Putamen (tissue), 1 donor: ENCODE measurements around the gene DYNLL1.
"Not testable (repeated sequence)": the region's sequence is repeated elsewhere in the genome, so short reads cannot be mapped to it uniquely, and the experiment has no call there.

Experiments
- DNase-seq: peaks from one replicate; pipeline ENCODE4 v3.0.0-alpha.2; 2016; ENCODE audit warnings: low spot score

DYNLL1 gene

DNA sequence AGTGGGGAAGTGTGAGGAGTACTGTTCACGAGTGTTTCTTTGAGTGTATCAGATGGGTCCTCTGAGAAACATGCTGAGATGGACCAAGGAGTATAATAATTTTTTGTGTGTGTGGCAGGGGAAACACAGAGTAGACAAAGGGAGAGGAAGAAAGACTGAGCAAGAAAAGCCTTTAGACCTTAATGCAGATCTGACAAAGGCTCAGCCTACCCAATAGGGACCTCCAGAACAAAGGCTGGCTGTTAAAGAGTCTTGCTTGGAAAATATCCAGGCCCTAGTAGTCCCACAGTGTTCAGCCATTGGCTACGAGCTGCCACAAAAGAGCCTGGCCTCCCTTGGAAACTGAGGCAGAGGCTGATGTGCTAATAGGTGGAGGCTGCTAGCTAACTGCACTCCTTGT, 19.6 kb downstream of the DYNLL1 start:
- DNase-seq: peak; percentile 76

DNA sequence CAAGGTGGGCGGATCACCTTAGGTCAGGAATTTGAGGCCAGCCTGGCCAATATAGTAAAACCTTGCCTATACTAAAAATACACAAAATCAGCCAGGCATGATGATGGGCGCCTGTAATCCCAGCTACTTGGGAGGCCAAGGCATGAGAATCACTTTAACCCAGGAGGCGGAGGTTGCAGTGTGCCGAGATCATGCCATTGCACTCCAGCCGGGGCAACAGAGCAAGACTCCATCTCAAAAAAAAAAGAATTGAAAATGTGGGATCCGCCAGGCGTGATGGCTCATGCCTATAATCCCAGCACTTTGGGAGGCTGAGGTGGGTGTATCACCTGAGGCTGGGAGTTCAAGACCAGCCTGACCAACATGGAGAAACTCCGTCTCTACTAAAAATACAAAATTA, 23.4 kb downstream of the DYNLL1 start:
- not testable (repeated sequence) for DNase-seq

DNA sequence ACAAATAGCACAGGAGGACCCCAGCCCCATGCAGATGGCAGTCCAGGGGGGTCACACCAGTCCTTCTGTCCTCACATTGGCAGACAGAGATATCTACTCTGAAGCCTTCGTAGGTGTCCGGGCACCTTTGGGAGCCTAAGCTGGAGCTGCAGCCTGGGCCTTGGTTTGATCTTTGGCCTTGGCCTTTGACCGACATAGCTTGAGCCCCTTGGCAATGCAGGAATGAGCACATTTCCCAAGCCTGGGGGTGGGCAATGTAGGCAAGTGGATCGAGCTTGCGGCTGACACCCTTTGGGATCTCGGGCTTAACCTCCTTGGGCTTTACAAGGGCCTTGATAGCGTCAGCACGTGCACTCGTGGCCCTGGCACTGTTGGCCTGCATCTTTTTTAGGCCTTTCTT, 26.7 kb downstream of the DYNLL1 start:
- DNase-seq: no peak

DNA sequence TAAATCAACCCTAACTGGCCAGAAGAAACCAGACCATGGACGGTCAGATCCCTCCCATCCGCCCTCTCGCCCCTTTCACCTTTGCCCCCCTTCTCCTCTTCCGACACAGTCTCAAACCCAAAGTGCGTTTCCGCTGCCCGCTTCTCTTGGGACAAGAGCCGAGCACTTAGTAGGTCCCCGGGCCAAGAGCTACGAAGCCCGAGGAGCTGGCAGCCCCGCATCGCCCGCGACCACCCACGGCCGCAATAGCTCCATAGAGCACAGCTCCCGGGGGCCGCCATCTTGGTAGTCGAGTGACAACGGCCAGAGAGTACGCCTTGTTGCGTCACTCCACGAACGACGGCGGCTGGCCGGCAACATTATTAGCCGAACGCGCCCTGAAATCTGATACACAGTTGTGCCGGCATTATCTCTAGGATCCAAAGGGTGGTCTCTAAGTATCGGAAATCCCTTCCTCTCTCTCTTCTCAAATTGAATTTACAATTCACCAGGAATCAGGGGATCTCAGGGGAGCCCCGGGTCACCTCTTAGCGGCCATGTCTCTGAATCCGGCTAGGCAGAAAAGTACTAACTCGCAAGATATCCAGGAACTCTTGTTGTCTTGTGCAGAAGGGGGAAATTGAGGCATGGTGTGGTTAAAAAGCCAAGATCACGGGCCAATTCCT, 33.1 kb downstream of the DYNLL1 start, which contains the start of gene COQ5:
Gene COQ5 (minus strand): TSS at position 298 of the 665 bp plus-strand sequence. CDS start 17 bp downstream, at position 281.
- DNase-seq: peak; percentile 91

DNA sequence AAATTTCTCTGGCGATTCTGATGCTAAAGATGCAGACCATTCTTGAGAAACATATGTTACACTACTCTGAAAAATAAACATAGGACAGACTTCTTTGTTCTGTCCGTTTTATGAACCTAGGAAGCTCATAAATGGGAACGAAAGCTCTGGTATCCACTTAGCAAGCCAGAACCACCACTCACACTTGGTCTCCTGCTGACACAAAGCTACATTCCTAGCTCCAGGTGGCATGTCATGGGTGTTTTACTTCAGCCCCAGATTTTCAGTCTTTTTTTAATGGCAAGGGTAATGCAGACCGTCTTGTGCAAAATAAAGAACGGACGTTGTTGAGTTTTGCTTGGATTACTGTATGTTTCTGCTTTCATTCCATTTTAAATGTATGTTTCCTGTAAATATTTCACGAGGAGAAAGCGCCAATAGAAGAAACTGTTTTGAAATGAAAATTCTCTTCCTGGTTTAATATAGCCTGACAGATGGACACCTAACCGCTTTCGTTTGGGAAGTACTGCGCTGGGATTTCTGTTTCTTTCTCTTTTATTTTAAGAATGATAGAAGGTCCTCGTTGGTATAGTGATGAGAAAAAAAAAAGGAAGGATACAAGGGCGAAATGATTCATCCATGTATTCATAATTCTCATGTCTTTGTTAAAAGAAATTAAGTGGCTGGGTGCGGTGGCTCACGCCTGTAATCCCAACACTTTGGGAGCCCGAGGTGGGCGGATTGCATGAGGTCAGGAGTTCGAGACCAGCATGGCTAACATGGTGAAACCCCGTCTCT, 33.9 kb downstream of the DYNLL1 start:
- DNase-seq: no peak

DNA sequence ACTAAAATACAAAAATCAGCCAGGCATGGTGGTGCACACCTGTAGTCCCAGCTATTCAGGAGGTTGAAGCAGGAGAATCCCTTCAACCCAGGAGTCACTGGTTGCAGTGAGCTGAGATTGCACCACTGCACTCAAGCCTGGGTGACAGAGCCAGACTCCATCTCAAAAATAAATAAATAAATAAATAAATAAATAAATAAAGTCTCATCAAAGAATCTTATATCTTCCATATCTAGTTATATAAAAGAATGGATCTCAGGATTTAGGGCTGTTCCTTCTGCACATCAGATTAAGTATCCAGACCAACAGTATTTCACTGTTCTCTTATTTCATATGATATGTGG, 34.5 kb downstream of the DYNLL1 start:
- not testable (repeated sequence) for DNase-seq

DNA sequence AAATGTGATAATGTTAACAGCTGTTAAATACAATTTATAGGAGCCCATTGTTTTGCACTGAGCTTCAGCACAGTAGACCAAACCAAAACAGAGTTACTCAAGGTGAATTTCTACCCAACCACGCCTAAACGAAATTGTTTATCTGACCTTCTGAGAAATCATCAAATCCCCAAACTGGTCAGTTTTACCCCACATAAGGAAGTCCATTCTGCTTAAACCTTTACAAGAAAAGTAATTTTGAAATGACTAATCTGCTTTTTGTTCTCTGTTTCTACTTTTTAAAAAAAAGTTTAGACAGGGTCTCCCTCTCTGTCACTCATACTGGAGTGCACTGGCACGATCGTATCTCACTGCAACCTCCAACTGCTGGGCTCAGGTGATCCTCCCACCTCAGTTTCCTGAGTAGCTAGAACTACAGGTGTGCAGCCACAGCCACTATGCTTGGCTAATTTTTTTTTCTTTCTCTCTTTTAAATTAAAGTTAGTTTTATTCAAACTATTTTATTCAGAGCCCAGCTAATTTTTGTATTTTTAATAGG, 36.9 kb downstream of the DYNLL1 start:
- no peak for DNase-seq

DNA sequence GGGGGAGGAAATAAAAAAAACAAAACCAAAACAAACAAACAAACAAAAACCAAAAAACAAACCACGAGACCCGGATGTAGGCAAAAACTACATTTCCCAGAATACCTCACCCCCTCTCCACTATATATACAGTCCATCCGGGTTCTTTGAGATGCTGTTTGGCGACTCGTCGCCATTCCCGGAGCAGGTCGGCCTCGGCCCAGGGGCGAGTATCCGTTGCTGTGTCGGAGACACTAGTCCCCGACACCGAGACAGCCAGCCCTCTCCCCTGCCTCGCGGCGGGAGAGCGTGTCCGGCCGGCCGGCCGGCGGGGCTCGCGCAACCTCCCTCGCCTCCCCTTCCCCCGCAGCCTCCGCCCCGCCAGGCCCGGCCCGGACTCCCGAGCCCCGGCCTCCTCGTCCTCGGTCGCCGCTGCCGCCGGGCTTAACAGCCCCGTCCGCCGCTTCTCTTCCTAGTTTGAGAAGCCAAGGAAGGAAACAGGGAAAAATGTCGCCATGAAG, 38.3 kb downstream of the DYNLL1 start, which contains the start of gene RNF10:
Gene RNF10 (plus strand): TSS at position 154 of the 500 bp plus-strand sequence. CDS start 456 bp downstream, outside the sequence.
- peak; percentile 84 for DNase-seq

DNA sequence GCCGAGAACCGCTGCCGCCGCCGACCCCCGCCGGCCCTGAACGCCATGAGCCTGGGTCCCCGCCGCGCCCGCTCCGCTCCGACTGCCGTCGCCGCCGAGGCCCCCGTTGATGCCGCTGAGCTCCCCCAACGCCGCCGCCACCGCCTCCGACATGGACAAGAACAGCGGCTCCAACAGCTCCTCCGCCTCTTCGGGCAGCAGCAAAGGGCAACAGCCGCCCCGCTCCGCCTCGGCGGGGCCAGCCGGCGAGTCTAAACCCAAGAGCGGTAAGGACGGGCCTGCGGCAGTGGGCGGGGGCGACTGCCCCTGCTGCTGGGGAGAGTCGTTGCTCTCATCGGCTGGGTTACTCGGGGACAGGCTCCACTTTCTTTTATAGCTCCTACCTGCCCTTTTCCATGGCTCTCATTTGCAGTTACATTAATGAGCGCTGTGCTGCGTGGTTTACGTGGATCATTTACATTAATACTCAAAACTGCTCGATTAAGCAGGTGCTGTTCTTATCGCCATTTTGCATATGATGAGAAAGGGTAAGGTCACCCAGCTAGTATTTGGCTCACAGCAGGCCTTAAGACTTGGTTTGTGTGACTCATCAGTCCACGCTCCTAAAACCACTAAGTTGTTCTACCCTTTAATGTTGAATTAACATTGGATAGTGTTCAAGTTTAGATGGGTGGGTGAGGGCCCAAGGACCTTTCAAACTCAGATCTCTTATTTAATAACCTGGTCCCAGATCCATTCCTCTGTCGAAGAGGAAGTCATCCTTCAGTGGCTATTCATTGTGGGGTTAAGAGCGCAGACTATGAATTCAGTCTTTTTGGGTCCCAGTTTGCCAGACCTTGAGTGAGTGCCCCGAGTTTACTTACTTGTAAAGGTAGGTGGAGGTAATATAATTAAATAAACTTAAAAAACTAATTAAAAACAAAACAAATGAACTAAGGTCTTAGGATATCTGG, 39.1 kb downstream of the DYNLL1 start:
- DNase-seq: no peak

DNA sequence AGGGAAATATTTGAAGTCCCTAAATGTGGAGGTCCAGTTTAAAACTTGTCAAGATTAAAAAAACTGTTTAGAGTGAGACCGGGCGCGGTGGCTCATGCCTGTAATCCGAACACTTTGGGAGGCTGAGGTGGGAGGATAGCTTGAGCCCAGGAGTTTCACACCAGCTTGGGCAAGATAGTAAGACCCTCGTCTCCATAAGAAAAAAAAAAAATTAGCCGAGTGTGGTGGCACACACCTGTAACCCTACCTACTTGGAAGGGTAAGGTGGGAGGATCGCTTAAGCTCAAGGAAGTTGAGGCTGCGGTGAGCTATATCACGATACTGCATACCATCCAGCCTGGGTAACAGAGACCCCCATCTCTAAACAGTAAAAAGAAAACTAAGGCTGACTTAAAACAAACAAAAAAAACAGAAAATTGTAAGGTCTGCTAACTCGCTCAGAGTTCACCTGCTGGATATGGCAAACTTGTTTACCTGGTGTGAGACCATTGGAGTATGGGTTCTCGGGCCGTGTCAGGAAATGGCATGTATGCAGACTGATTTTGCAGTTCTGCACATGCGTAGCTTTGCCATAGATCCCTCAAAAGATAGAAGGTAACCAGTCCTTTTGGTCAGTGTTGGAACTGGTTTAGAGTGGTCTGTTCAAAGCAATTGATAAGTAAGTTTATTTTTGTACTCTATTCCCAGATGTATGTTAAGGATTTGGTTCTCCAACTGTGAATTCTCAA, 40.3 kb downstream of the DYNLL1 start:
- DNase-seq: no peak

DNA sequence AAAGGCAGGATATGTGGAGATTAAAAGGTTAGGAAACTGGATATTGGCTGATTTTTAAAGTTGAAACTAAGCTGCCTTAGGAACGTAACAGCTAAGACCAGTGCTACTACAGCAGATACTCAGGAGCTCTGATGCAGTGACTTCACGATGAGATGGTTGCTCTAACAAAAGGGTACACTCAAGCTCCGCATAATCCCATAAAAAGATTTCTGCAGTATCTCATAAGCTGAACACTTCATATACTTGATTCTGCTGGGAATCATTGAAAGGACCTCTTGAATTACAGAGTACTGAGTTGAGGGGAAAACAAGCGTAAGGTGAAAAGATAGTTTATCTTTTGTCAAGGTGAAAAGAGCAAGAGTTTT, 41.9 kb downstream of the DYNLL1 start:
- no peak for DNase-seq

DNA sequence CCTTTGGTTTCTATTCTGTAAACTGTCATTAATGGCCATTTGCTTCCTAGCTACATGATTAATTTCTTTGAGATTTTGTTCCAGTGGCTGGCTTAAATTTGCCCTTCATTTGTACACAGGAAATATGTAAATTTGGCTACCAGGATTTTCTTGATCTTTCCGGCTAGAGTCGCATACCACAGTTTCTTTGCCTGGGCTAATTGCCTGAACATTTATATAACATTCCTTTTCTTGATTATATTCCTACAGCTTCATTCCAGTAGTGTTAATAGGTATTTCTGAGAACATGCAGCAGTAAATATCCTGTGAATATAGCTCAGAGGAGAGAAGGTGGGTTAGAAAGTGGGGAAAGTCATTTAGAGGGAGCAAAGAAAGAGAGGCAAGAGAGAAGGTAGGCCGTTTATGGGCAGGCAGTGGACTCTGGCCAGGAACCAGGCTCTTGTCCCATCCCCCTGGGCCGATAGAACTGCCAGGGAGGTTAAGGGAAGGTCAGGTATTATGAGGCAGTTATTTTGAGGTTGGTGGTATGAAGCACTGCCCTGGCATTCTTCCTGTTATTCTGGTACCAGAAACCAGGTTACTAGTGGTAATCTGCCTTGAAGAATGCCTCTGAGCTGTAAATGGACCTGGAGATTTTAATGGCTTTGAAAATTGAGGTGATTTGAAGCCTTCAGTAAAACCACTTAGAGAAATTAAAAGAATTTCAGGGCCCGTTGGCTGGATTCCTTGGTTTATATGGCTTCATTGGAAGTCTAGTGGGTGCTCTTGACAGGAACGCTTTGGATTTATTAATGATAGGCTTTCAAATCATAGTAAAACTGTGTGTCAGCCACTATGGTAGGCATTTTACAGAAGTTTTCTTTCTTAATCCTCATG, 42.6 kb downstream of the DYNLL1 start:
- no peak for DNase-seq

DNA sequence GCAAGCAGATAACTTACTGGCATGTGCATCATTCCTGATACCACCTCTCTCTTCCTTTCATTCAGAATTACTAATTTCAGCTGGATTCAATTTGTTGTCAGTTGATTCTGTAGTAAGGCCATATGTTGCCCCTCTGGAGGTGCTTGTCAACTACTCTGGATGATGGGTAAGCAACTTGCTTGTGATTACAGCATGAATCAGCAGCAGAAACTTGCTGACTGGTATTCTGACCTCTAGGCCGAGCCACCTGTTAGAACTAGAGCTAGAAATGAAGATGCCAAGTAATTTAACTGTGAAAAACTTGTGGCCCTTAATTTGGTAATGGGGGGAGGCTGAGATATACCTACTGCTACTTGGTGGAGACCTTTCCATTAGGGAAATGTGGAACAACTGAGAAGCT, 43.4 kb downstream of the DYNLL1 start:
- DNase-seq: no peak

DNA sequence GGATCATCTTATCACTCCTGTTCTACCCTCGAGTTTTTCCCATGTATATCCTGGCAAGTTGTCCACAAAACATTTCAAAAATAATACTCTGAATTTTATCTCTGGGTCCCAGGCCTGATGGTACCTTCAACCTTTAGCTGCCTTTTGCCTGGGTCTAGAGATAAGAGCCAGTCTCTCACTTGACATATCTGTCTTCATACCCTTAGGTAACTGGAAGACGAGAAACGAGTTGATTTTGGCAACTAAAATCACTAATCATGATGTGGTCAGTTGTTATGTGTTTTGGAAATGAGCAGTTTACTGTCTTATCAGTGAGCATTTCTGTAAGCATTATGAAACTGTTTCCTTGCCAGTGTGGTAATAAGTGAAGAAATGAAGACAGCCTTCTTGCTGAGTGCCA, 44.5 kb downstream of the DYNLL1 start:
- no peak for DNase-seq

DNA sequence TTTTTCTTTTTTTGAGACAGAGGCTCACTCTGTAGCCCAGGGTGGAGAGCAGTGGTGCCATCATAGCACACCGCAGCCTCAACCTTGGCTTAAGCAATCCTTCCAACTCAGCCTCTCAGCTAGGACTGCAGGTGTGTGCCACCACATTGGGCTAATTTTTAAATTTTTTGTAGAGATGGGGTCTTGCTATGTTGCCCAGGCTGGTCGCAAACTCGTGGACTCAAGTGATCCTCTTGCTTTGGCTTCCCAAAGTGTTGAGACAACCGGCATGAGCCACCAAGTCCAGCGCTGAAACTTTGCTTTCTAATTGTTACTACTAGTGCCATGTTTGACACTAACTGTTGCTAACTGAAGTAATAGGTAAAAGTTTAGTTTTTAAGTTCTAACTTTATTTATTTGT, 46.3 kb downstream of the DYNLL1 start:
- DNase-seq: no peak

DNA sequence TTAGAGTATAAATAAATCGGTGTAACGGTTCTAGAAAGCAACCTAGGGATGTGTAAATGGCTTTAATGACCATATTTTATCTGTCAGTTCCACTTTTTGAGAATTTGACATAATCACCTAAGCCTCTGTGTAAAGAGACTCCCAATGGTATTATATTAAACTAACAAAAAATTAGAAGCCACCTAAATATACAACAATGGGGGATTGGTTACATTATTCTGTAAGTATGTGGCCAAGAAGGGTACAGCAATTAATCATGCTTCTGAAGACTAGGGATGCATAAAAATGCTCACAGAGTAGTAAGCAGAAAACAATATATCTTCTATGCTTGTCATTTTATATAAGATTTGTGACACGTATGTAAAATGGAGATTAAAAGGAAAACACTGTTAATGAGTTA, 48.8 kb downstream of the DYNLL1 start:
- DNase-seq: no peak

DNA sequence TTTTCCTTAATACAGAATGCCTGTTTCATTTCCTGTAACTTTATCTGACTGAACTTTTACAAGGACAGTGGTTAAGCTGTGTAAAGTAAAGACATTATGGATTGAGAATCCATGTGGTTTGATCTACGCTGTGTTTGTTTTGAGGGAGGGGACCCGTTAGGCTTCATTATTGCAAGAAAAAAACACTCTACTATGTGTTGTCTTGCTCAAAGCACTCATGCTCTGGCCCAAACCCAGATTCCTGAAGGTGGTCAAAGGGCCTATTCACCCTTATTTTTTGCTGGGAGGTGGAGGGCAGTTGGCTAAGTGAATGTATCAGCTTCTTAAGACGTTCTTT, 50.1 kb downstream of the DYNLL1 start:
- no peak for DNase-seq
